Tibial artery (tissue), 4 donors: ENCODE data around the gene YIPF1.

ENCODE experiments used
- DNase-seq, 2 donors: peaks; one replicate each; pipeline ENCODE4 v3.0.0-alpha.2; 2019
- H3K27ac ChIP-seq, 2 donors: fragments of 200-600 bp; sonication (generic) in 1 of 2; 1 replicate in 1 of 2; 2 replicates in 1 of 2; pipeline ENCODE4 v1.5.1; 2018 to 2019; ENCODE audit warnings: mild to moderate bottlenecking in 1 of 2
- H3K27me3 ChIP-seq, 2 donors: fragments of 200-600 bp; sonication (generic) in 1 of 2; one replicate each; pipeline versions ENCODE4 v1.5.1 to v1.6.0; 2016 to 2019
- H3K36me3 ChIP-seq, 3 donors: fragments of 200-600 bp; sonication (generic) in 2 of 3; one replicate each; pipeline ENCODE4 v1.5.1; 2016 to 2019; ENCODE audit warnings: mild to moderate bottlenecking in 2 of 3
- H3K4me1 ChIP-seq, 4 donors: fragments of 200-600 bp; sonication (generic) in 2 of 4; 1 replicate in 3 of 4; 2 replicates in 1 of 4; pipeline ENCODE4 v1.5.1; 2016 to 2019
- H3K4me3 ChIP-seq, 2 donors: fragments of 200-600 bp; sonication (generic) in 1 of 2; 1 replicate in 1 of 2; 2 replicates in 1 of 2; pipeline ENCODE4 v1.5.1; 2018 to 2019; ENCODE audit warnings: mild to moderate bottlenecking in 2 of 2
- H3K9me3 ChIP-seq, 3 donors: fragments of 200-600 bp; sonication (generic) in 1 of 3; one replicate each; pipeline ENCODE4 v1.5.1; 2016 to 2019
- CTCF ChIP-seq, 2 experiments: fragments of 200-600 bp in 1 of 2; fragments of 450-650 bp in 1 of 2; IDR thresholded peaks; one replicate each; pipeline ENCODE4 v1.5.1; 2017 to 2019; ENCODE audit warnings: antibody characterized with exemption in 2 of 2, mild to moderate bottlenecking in 1 of 2, moderate library complexity in 1 of 2
- intact Hi-C: fragments of 100-400 bp; cut with DNase I; formaldehyde crosslinking; loops from one replicate; pipeline ENCODE4 v1.15.0; 2023; ENCODE audit warnings: low total_unique reads

Gene YIPF1

GRCh38 chr1:53851571-53852285 lies 37.9 kb downstream of the YIPF1 start:
- H3K4me3 ChIP-seq = no peak overlapping the region
- TF ChIP-seq CTCF (IDR thresholded peaks at IDR 0.05) = no peak
- DNase-seq = no peak
- H3K27me3 ChIP-seq = no peaks in the 10 kb centered on the region
- H3K9me3 ChIP-seq = no peaks in the 10 kb centered on the region
- H3K4me1 ChIP-seq = no peaks in the 10 kb centered on the region
- no peak overlapping the region for H3K27ac ChIP-seq
- peaks cover 33 to 61% (median 53%) of the 10 kb centered on the region in 3 donors for H3K36me3 ChIP-seq
- intact Hi-C loops = no loop called here

GRCh38 chr1:53850082-53850673 lies 39.4 kb downstream of the YIPF1 start:
- no peak overlapping the region for H3K4me3 ChIP-seq

GRCh38 chr1:53847980-53848379 lies 41.6 kb downstream of the YIPF1 start:
- no peak for DNase-seq
- H3K27me3 ChIP-seq = no peaks in the 10 kb centered on the region
- intact Hi-C loops = no loop called here
- no peak overlapping the region for H3K4me3 ChIP-seq
- H3K4me1 ChIP-seq = no peaks in the 10 kb centered on the region
- no peak overlapping the region for H3K27ac ChIP-seq
- H3K9me3 ChIP-seq = peaks cover 0 to under 1% (median 0%) of the 10 kb centered on the region in 3 donors
- no peak for TF ChIP-seq CTCF (IDR thresholded peaks at IDR 0.05)
- H3K36me3 ChIP-seq = peaks cover 7 to 23% (median 17%) of the 10 kb centered on the region in 3 donors

More at GRCh38 chr1:53850082-53850673, 39.4 kb downstream of the YIPF1 start:
- peaks cover 24 to 45% (median 37%) of the 10 kb centered on the region in 3 donors for H3K36me3 ChIP-seq
- H3K27ac ChIP-seq = no peak overlapping the region
- intact Hi-C loops = no loop called here
- TF ChIP-seq CTCF (IDR thresholded peaks at IDR 0.05) = no peak
- H3K4me1 ChIP-seq = no peaks in the 10 kb centered on the region
- H3K27me3 ChIP-seq = no peaks in the 10 kb centered on the region
- H3K9me3 ChIP-seq = no peaks in the 10 kb centered on the region
- no peak for DNase-seq

- no peak overlapping the region for H3K27ac ChIP-seq
- peaks cover 0 to 6% (median 0%) of the 10 kb centered on the region in 3 donors for H3K9me3 ChIP-seq
- no peaks in the 10 kb centered on the region for H3K27me3 ChIP-seq
- H3K36me3 ChIP-seq = no peaks in the 10 kb centered on the region
- intact Hi-C loops = no loop called here
- no peak for TF ChIP-seq CTCF (IDR thresholded peaks at IDR 0.05)
- DNase-seq = no peak
- peaks cover 0 to 2% (median under 1%) of the 10 kb centered on the region in 4 donors for H3K4me1 ChIP-seq
- H3K4me3 ChIP-seq = no peak overlapping the region
Observed at GRCh38 chr1:53842347-53842746, 47.2 kb downstream of the YIPF1 start.

- no peak for DNase-seq
- intact Hi-C loops = no loop called here
- no peak for TF ChIP-seq CTCF (IDR thresholded peaks at IDR 0.05)
- H3K27ac ChIP-seq = peak overlapping the region; percentile 90 to 91
- no peaks in the 10 kb centered on the region for H3K27me3 ChIP-seq
- peak overlapping the region; percentile 81 to 85 for H3K4me3 ChIP-seq
- peaks cover 0 to 6% (median 0%) of the 10 kb centered on the region in 3 donors for H3K9me3 ChIP-seq
- peaks cover 0 to 11% (median 4%) of the 10 kb centered on the region in 4 donors for H3K4me1 ChIP-seq
- no peaks in the 10 kb centered on the region for H3K36me3 ChIP-seq
Observed at GRCh38 chr1:53838654-53838974, 51.0 kb downstream of the YIPF1 start.
